Epithelial cell of proximal tubule (primary cell): Measurements from ENCODE around the gene MRGPRG. TPM values are rescaled to one million over a fixed set of nuclear protein-coding genes. Genes with fewer than 3 reads are reported as not detected.

ENCODE experiments used
- DNase-seq: peaks from one replicate; pipeline ENCODE4 v3.0.0-alpha.2; 2011; ENCODE audit warnings: low read depth
- H3K4me3 ChIP-seq: 2 replicates; pipeline ENCODE4 v1.5.1; 2011; ENCODE audit warnings: low read depth, mild to moderate bottlenecking, low read length
- CTCF ChIP-seq: conservative IDR thresholded peaks from 2 replicates; pipeline ENCODE4 v1.5.1; 2012; ENCODE audit warnings: low read depth, mild to moderate bottlenecking, low read length
- total RNA-seq: library from RNA; depleted of rRNA; stranded (reverse); fragments of >200 nt; gene quantifications from 2 replicates; pipeline ENCODE4 v1.2.3, GENCODE V29; 2015

The MRGPRG gene
- total RNA-seq, 1 donor from 2014 or later: not detected

DNA sequence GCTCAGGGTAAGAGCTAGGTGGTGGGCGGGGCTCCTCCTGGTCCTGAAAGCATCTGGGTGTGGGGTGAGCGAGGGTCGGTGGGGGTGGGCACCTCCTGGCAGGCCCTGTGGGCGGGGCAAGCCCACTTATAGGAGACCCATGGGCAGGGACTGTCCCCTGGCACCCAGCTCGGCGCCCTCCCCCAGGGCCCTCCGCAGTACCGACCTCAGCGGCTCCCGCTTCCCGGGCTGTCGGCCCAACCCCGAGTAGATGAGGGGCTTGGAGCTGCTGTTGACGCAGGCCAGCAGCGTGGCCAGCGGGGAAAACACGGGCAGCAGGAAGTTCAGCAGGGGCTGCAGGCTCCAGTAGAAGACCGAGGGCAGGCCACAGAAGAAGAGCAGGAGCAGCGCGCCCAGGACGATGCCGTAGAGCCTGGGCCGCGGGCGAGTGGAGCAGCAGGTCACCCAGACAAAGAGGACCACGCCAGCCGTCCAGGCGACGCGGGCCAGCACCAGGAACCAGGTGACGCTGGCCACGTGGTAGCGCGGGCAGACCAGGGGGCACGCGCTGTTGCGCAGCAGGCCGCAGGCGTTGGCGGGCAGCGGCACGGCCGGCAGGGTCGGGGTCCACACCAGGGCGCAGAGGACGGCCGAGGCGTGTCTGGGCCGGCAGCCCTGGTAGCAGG lies 663 bp downstream of the MRGPRG start:
- no peak overlapping the region for H3K4me3 ChIP-seq
- no peak for TF ChIP-seq CTCF
- no peak for DNase-seq

DNA sequence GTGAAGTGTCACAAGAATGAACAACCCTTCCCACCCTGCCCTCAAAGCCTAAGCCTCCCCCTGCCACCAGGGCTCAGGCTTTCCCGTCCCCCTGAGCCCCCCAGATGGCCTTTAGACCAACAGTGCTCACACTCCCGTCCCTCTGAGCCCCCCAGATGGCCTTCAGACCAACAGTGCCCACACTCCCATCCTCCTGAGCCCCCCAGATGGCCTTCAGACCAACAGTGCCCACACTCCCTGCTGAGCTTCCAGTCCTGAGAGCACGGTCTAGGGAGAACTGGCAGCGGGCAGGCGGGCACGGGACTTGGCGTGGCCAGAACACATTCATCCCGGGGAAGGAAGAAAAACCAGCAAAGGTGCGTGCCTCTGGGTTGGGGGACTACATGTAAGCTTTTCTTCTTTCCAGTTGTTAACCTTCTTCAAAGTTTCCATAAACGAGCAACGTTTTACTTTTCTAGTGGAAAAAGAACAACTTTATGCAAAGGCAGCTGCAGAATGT lies 2.5 kb downstream of the MRGPRG start:
- H3K4me3 ChIP-seq: no peak overlapping the region

DNA sequence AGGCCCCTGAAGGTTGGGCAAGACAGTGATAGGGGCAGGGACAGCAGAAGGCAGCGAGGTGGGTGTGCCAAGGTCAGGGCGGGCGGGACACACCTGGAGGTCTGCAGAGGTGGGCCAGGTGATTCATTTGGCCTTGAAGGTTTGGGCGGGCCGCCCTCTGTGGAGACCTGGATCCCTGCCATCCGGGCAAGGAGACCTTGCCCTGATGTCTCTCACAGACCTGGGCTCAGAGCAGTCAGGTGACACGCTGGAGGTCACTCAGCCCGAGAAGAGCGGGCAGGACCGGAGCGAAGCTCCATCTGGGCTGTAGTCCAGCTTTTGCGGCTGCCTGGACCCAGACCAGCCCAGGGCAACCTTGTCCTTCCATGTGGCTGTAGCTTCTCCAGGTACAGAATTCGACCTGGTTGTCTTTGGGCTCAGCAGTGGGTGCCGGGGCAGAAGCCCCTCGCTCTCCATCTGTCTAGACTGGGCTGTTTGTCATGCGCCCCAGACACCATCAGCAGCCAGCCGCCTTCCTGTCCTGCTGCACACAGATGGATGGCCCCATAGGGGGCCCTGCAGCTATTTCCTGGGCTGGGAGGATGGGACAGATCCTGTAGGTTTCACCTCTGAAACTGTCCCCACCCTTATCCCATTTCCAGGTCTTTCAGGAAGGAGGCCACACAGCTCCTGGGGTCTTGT lies 3.1 kb downstream of the MRGPRG start:
- H3K4me3 ChIP-seq: no peak overlapping the region
- no peak for TF ChIP-seq CTCF
- no peak for DNase-seq

More for the DNA sequence above, 2.5 kb downstream of the MRGPRG start:
- no peak for DNase-seq
- TF ChIP-seq CTCF: no peak

GRCh38 chr11:3214420-3214699 lies 4.3 kb downstream of the MRGPRG start:
- H3K4me3 ChIP-seq: no peak overlapping the region
- no peak for DNase-seq
- no peak for TF ChIP-seq CTCF

DNA sequence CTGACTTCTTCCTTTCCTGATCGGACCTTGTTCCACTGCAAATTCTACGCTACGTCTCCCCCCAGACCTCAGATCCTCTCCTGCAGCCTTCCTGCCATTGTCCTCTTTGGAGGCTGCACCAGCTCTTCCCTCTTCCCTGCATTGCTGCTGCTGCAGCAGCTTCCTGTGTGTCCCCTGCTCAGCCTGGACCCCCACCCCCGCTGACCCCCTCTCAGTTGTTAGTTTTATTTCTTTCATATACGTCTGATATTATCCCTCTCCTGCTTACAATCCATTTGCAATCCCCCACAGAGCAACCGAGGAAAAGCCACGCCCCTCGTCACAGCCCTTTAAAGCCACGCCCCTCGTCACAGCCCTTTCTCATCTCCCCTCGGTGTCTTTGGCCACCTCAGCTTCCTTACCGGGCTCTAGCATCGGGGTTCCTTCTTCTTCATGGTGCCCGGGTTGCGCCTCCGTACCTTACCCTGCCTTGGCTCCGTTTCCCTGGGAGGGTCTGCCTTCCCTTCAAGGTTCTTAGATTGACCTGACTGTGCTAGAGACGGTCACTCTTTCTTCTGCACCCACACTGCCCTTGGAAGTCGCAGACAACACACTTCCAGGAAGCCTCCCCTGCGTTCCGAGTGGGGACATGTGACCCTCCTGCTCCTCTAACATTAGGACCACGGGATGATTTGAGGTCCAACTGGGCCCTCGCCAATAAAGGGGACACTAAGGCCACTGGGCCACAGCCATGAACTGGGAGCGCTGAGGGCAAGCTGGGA lies 4.8 kb downstream of the MRGPRG start:
- no peak overlapping the region for H3K4me3 ChIP-seq
- DNase-seq: no peak
- no peak for TF ChIP-seq CTCF

DNA sequence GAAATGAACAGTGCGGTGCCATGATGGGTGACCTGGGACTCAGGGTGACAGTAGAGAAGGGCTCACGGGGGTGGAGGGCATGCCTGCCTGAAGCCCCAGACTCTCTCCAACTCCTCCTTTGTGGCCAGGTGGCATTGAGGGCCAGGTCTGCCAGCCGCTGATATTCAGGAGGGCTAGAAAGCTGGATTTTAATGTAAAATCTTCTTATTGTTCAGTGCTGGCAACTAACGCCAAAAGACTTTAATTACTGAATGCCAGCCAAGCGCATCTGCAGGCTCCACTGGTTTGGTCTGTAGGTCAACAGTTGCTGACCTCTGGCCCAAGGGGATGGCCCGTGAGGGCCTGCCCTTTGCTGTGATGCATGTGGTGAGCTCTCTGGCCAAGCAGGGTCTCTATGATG lies 10.3 kb downstream of the MRGPRG start:
- TF ChIP-seq CTCF: no peak
- H3K4me3 ChIP-seq: no peak overlapping the region
- DNase-seq: no peak
